GM23338 (cell line): Measurements from ENCODE around the gene HOXD9.
A peak's percentile ranks its signal among the peaks of the same experiment; 100 is the strongest.

Experiments
- CREB1 ChIP-seq: fragments of 250-450 bp; sonication (Bioruptor Pico); IDR thresholded peaks from 2 replicates; pipeline ENCODE4 v1.5.0; 2020; ENCODE audit warnings: low read depth, mild to moderate bottlenecking, moderate library complexity
- CTCF ChIP-seq, 2 experiments: fragments of 200-600 bp in 1 of 2; sonication (generic) in 1 of 2; conservative IDR thresholded peaks; 2 replicates each; pipeline versions ENCODE4 v1.5.1 to v1.6.1; 2016 to 2017; ENCODE audit warnings: antibody characterized with exemption in 2 of 2, low read depth in 2 of 2, mild to moderate bottlenecking in 2 of 2, moderate library complexity in 1 of 2
- ETS1 ChIP-seq: IDR thresholded peaks from 2 replicates; pipeline ENCODE4 v1.6.1; 2016; ENCODE audit warnings: antibody characterized with exemption
- EZH2 ChIP-seq: fragments of 200-600 bp; sonication (generic); IDR thresholded peaks from one replicate; pipeline ENCODE4 v1.8.0; 2017; ENCODE audit warnings: antibody characterized with exemption, mild to moderate bottlenecking, low read depth; ENCODE audit not compliant: unreplicated experiment
- EZH2phosphoT487 ChIP-seq: fragments of 200-600 bp; sonication (generic); IDR thresholded peaks from one replicate; pipeline ENCODE4 v1.8.1; 2018; ENCODE audit warnings: antibody characterized with exemption; ENCODE audit not compliant: unreplicated experiment
- JUNB ChIP-seq: IDR thresholded peaks from one replicate; pipeline ENCODE4 v1.6.1; 2016; ENCODE audit warnings: antibody characterized with exemption; ENCODE audit not compliant: unreplicated experiment
- NANOG ChIP-seq: IDR thresholded peaks from 2 replicates; pipeline ENCODE4 v1.6.1; 2016; ENCODE audit warnings: antibody characterized with exemption, borderline replicate concordance
- POLR2AphosphoS5 ChIP-seq: IDR thresholded peaks from 2 replicates; pipeline ENCODE4 v1.6.1; 2016; ENCODE audit warnings: antibody characterized with exemption, low read depth
- STAT1 ChIP-seq: IDR thresholded peaks from one replicate; pipeline ENCODE4 v1.6.1; 2016; ENCODE audit warnings: antibody characterized with exemption; ENCODE audit not compliant: unreplicated experiment
- ZNF114 ChIP-seq: fragments of 250-450 bp; sonication (Bioruptor Pico); IDR thresholded peaks from 2 replicates; pipeline ENCODE4 v1.5.0; 2020; ENCODE audit warnings: mild to moderate bottlenecking, moderate library complexity
- ZNF331 ChIP-seq: fragments of 250-450 bp; sonication (Bioruptor Pico); IDR thresholded peaks from 2 replicates; pipeline ENCODE4 v1.5.0; 2020; ENCODE audit warnings: low read depth, mild to moderate bottlenecking, moderate library complexity
- TF ChIP-seq, protein P1 (sequence below): IDR thresholded peaks from one replicate; pipeline ENCODE4 v1.6.1; 2018; ENCODE audit warnings: antibody characterized with exemption; ENCODE audit not compliant: unreplicated experiment
- TF ChIP-seq, protein P2 (sequence below): fragments of 250-450 bp; sonication (Bioruptor Pico); IDR thresholded peaks from 2 replicates; pipeline ENCODE4 v1.5.0; 2020; ENCODE audit warnings: mild to moderate bottlenecking, moderate library complexity

GRCh38 chr2:176157499-176158185, 35.1 kb downstream of the HOXD9 start:
- TF ChIP-seq CTCF (conservative IDR thresholded peaks at IDR 0.05; ENCODE audit: low read depth in 2 of 2): no peak
- peak; percentile 97 for TF ChIP-seq EZH2phosphoT487
- TF ChIP-seq POLR2AphosphoS5: no peak
- TF ChIP-seq, protein P1, sequence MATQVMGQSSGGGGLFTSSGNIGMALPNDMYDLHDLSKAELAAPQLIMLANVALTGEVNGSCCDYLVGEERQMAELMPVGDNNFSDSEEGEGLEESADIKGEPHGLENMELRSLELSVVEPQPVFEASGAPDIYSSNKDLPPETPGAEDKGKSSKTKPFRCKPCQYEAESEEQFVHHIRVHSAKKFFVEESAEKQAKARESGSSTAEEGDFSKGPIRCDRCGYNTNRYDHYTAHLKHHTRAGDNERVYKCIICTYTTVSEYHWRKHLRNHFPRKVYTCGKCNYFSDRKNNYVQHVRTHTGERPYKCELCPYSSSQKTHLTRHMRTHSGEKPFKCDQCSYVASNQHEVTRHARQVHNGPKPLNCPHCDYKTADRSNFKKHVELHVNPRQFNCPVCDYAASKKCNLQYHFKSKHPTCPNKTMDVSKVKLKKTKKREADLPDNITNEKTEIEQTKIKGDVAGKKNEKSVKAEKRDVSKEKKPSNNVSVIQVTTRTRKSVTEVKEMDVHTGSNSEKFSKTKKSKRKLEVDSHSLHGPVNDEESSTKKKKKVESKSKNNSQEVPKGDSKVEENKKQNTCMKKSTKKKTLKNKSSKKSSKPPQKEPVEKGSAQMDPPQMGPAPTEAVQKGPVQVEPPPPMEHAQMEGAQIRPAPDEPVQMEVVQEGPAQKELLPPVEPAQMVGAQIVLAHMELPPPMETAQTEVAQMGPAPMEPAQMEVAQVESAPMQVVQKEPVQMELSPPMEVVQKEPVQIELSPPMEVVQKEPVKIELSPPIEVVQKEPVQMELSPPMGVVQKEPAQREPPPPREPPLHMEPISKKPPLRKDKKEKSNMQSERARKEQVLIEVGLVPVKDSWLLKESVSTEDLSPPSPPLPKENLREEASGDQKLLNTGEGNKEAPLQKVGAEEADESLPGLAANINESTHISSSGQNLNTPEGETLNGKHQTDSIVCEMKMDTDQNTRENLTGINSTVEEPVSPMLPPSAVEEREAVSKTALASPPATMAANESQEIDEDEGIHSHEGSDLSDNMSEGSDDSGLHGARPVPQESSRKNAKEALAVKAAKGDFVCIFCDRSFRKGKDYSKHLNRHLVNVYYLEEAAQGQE: no peak
- peak; percentile 95 for TF ChIP-seq EZH2
- no peak for TF ChIP-seq ZNF114 (CRISPR knock-in tag)
- TF ChIP-seq CREB1 (CRISPR knock-in tag): no peak
- no peak for TF ChIP-seq ZNF331
- TF ChIP-seq JUNB: no peak
- TF ChIP-seq, protein P2, sequence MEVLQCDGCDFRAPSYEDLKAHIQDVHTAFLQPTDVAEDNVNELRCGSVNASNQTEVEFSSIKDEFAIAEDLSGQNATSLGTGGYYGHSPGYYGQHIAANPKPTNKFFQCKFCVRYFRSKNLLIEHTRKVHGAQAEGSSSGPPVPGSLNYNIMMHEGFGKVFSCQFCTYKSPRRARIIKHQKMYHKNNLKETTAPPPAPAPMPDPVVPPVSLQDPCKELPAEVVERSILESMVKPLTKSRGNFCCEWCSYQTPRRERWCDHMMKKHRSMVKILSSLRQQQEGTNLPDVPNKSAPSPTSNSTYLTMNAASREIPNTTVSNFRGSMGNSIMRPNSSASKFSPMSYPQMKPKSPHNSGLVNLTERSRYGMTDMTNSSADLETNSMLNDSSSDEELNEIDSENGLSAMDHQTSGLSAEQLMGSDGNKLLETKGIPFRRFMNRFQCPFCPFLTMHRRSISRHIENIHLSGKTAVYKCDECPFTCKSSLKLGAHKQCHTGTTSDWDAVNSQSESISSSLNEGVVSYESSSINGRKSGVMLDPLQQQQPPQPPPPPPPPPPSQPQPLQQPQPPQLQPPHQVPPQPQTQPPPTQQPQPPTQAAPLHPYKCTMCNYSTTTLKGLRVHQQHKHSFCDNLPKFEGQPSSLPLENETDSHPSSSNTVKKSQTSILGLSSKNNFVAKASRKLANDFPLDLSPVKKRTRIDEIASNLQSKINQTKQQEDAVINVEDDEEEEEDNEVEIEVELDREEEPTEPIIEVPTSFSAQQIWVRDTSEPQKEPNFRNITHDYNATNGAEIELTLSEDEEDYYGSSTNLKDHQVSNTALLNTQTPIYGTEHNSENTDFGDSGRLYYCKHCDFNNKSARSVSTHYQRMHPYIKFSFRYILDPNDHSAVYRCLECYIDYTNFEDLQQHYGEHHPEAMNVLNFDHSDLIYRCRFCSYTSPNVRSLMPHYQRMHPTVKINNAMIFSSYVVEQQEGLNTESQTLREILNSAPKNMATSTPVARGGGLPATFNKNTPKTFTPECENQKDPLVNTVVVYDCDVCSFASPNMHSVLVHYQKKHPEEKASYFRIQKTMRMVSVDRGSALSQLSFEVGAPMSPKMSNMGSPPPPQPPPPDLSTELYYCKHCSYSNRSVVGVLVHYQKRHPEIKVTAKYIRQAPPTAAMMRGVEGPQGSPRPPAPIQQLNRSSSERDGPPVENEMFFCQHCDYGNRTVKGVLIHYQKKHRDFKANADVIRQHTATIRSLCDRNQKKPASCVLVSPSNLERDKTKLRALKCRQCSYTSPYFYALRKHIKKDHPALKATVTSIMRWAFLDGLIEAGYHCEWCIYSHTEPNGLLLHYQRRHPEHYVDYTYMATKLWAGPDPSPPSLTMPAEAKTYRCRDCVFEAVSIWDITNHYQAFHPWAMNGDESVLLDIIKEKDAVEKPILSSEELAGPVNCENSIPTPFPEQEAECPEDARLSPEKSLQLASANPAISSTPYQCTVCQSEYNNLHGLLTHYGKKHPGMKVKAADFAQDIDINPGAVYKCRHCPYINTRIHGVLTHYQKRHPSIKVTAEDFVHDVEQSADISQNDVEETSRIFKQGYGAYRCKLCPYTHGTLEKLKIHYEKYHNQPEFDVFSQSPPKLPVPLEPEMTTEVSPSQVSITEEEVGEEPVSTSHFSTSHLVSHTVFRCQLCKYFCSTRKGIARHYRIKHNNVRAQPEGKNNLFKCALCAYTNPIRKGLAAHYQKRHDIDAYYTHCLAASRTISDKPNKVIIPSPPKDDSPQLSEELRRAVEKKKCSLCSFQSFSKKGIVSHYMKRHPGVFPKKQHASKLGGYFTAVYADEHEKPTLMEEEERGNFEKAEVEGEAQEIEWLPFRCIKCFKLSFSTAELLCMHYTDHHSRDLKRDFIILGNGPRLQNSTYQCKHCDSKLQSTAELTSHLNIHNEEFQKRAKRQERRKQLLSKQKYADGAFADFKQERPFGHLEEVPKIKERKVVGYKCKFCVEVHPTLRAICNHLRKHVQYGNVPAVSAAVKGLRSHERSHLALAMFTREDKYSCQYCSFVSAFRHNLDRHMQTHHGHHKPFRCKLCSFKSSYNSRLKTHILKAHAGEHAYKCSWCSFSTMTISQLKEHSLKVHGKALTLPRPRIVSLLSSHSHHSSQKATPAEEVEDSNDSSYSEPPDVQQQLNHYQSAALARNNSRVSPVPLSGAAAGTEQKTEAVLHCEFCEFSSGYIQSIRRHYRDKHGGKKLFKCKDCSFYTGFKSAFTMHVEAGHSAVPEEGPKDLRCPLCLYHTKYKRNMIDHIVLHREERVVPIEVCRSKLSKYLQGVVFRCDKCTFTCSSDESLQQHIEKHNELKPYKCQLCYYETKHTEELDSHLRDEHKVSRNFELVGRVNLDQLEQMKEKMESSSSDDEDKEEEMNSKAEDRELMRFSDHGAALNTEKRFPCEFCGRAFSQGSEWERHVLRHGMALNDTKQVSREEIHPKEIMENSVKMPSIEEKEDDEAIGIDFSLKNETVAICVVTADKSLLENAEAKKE: no peak
- no peak for TF ChIP-seq ETS1
- no peak for TF ChIP-seq NANOG
- no peak for TF ChIP-seq STAT1
